DMS153 treated with DMSO at 0.1 percent for 48 hours (cell line): ENCODE data around the gene TTPAL.

Experiments used
- DNase-seq: peaks from one replicate; lab custom pipeline; 2025; ENCODE audit not compliant: unreplicated experiment; lab: John Stamatoyannopoulos, UW

TTPAL gene

DNA sequence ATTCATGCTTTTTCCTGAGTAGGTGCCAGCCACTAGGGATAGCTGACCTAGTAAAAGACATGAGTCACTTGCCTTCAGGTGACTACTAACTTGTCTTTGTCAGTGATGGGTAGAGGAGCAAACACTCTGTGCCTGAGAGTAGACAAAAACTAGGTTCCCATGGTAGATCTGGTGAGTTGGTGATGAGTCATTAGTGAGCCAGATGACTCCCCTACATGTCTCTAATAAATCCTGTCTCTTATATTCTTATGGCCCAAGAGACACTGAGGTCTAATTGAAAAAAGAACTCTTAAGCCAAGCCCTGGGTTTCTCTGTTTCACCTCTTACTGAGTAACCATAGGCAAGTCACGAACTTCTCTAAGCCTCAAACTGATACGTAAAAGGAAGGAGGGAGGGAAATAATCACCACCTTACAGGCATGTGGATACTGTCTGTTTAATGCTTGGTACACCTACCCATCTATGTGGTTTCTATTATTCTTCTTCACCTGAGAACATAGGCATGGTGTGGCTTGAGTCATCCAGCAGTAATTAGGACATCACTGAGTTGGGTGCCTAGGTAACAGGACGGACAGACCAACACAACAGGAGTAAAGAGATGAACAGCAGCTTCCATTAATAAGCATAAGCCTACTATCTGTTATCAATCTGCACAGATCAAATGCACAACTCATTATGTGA is 20.3 kb downstream of the TTPAL start:
- no peak for DNase-seq

DNA sequence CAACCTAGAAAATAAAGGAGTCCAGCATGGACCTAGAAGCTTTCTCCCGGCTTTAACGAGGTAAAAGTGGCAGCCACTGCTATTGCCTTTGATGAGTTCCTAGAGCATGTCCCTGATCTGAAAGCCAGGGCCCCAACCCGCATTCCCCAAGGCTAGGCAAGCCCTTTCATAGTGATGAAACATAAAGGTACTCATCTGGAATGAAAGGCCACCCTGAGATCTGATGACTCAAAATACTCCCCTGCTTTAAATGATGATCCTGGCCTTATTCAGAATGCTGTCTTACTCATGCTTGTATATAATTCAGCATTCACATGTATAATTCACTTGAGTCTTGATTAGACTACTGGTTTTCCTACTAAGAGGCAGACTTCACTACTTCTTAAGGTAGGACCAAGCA is 21.3 kb downstream of the TTPAL start:
- DNase-seq: no peak

DNA sequence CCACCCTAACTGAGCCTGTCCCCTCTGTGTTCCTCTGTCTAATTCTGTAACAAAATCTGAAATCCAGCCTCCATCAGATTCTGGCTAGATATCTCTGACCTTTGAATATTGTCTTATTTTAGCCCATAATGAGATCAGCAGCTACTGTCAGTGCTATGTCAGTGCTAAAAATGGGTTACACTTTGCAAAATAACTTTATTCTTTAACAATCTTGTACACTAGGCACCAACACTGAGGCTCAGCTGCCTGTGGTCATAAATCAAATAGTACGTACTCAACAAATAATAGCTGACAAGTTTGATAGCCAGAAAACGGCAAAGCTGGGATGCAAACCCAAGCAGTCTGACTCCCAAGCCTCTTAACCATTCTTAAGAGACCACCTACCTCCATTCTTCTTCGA is 22.1 kb downstream of the TTPAL start:
- DNase-seq: no peak

DNA sequence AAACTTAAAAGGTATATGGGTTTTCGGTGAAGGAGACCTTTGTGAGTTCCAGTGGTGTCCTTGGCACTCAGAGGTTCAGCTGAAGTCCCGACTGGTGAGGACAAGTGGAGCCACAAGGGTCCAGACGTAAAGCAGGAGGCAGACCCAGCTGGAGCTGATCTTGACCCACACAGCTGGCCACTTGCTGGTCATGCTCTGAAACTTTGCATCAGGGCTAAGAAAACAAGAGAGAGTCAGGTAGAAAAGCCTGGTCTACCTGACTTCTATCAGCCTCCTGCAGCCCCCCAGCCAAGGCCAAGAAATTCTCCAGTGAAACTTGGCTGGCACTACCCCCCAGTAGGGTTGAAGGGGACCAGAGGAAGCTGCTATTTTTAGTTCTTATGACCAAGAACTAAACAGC is 24.5 kb downstream of the TTPAL start:
- DNase-seq: no peak

DNA sequence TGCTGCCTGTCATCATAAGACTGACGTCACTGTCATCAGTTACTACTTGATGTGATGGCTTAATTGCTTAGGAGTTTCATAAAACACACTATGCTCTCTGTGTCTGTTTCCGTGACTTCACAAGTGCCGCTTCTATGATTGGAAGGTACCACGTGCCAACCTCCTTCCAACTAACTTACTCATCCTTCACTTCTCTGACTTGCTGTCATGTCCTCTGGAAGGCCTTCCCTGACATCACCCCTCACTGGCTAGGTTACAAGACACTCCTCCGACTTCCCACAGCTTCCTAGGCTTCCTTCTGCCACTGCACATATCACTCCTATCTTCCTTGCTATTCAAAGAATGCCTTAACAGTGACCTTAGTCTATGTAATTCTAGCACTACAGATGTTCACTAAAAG is 25.8 kb downstream of the TTPAL start:
- no peak for DNase-seq

DNA sequence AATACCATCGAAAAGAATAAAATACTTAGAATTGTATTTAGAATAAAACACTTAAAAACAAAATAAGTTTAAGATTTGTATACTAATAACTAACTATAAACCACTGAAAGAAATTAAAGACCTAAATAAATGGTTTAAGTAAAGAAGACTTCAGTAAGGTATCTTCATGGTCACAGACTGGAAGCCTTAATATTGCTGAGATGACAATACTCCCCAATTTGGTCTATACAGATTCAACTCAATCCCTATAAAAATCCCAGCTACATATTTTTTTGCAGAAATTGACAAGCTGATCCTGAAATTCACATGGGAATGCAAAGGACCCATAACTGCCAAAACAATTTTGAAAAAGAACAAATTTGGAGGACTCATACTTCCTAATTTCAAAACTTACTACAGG is 27.3 kb downstream of the TTPAL start:
- DNase-seq: no peak

DNA sequence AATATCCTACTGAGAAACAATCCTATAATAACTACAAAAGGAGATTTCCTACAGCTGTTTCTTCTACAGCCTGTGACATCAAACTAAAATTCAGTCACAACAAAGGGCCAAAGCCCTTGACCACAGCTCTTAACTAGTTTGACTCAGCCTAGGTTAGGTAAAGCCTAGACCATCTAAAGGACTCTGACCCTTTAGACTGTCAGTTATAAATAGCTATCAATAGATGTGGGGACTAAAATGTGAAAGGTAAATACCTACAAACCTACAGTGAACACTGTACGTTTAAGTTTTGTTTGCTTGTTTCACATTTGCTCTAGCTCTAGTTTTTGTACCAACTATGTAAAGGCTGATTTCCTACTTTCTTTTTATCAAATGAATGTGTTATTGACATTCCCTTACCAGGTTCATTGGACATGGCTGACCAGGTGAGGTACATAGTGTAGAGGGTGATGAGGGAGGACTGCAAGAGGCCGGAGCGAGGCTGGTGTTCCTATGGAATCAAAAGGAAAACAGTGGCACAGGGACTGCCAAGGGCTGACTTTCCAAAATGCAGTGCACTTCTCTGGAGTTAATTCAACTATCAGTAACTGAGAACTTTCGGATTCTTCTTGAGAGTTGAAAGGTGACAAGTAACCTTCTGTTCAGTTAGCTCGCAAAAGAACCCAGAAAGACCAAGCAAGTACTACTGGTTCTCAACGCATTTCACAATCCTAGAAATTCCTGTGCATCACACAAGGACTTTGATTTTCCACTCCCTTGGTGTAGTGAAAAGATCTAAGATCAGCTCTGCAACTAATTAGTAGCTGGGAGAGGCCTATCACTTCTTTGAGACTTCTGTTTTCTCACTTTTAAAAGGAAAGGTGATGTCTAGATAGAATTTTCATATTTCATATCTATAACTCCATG is 29.0 kb downstream of the TTPAL start:
- DNase-seq: no peak

DNA sequence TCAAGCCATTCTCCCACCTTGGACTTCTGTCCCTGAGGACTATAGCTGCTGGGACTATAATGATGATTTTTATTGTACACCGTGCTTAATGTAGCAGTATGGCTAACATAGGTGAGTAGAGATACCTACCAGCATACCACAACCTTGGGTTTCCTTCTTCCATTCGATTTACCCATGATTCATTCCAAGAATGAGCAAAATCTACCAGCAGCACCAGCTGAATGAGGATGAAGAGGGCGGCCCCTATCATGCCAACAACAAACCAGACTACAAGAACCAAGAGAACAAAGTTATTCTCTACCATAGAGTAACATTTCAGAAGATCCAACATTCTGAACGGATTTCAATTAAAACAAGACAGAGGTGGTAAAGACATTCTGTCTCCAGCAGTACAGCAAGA is 34.1 kb downstream of the TTPAL start:
- DNase-seq: no peak

DNA sequence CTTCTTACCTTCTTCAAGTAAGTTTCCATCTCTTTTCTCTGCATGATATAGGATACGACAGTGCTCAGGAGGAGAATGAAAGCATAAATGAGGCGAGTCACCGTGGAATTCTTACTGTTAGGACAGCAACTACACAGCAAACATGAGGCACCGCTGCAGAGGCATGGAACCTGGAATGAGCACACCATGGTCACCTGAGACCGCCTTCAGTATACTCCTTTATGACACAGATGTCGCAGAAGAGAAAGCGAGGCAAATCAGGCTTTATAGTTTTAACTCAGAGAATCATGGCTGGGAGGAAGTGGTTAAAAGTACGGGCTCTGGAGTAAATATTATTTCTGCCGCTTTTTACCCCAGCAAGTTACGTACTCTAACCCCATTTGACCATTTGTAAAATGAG is 38.2 kb downstream of the TTPAL start:
- no peak for DNase-seq

DNA sequence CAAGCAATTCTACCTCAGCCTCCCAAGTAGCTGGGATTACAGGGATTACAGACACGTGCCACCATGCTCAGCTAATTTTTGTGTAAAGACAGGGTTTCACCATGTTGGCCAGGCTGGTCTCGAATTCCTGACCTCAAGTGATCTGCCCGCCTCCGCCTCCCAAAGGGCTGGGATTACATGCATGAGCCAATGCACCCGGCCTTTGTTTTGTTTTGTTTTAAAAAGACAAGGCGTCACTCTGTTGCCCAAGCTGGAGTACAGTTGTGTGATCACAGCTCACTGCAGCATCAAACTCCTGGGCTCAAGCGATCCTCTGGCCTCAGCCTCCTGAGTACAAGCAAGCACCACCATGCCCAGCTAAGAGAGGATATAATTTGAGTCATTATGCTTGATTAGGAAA is 40.8 kb downstream of the TTPAL start:
- DNase-seq: no peak

DNA sequence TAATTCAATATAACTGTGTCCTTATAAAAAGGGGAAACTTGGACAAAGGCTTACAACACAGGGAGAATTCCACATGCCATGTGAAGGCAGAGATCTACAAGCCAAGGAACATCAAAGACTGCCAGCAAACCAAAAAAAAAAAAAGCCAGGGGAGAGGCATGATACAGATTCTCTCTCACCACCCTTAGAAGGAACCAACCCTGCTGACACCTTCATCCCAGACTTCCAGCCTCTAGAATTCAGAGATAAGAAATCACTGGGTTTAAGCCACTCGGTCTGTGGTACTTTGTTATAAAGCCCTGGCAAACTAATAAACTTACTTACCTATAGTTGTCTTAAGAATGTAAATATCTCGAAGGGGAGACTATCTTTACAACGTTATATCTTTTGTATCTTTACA is 41.8 kb downstream of the TTPAL start:
- no peak for DNase-seq

DNA sequence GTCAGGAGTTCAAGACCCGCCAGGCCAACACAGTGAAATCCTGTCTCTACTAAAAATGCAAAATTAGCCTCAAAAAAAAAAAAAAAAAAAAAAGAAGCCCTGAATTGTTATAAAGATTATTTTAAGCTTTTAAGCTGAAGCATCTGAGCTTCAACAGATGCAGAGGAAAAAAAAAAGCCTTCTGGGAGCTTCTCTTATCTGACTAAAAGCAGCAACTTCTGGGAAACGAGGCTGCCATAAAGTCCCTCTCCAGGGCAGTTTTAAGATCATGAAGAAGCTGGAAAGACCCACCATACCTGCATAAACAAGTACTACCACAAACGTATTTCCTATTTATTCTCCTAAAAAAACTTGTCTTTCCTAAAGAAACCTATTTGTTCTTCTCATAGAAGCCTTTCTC is 42.6 kb downstream of the TTPAL start:
- DNase-seq: no peak

DNA sequence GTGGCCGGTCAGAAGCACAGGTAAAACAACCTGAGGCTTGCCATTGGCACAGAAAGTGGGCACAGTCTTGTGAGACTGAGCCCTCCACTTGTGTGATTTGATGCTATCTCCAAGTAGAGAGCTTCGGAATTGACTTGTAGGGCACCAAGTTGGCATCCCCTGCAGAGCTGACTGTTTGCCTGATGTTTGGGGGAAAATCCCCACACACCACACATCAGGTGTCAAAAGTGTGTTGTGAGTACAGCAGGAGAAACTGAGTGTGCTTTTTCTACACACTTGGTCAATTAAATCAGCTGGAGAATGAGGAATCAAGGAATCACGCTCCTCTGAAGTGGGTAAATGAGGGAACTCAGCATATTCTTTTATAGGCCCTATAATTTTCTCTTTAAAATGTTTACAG is 45.2 kb downstream of the TTPAL start:
- DNase-seq: no peak

DNA sequence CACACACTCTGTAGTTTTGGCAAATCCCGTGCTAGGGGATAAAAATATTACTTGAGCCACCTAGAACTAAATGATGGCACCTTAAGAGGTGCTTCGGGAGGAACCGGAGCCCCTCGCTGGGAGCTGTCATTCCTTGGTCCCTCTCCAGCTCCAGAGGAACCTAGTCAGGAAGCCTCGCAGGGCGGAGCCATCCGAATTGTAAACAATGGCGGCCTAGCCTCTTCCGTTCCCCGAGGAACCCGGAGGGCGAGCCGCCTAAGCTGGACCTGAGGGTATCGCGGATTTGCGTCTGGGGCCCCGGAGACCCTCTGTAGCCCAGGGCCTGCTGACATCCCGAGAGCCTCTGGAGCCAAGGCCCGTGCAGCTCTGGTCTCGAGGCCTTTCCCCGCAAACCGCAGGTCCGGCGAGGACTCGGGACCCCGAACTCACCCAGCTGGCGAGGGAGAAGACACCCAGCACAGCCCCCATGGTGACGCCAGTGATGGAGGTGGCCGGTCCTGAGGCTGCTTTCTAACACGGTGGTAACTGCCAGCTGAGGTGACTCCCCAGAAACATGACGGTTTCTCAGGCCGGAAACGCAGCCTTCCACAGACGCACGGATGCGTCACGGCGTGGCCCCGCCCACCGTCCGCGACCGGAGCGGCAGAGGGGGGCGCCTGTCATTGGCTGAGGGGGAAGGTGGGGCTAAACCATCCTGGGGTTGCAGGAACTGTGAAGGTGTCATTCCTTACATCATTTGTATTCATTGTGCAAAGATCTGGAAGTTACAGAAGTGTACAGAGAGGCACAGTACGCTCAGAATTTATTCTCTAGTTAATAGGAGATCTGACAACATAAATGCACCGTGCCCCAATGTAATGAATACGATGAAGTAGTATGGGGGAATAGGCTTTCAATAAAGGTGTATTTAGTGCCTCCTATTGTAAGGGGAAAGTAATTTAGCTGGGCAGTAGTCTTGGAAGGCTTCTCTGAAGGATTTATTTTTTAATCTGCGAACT is 46.1 kb downstream of the TTPAL start, which contains the start of gene SERINC3:
SERINC3 (minus strand) TSS at position 587 of the 998 bp plus-strand sequence; CDS start at position 468, 119 bp downstream.
- peak; percentile 87 for DNase-seq

DNA sequence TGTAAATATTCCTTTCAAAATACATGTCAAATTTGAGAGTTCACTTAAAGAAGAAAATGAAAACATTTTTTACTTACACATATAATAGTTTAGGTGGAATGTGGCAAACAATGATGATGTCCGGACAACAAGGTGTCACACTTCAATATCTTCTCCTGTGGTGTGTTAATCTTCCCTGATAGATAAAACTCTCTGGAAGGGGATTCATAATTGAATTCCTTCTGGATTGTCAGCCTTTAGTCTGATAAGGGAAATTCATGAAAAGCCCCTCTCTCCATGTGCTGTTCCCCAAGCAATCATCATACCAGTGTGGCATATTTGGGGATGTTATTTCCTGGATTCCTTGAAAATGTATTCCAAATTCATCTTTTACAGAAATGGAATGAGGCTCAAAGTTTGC is 47.2 kb downstream of the TTPAL start:
- no peak for DNase-seq

DNA sequence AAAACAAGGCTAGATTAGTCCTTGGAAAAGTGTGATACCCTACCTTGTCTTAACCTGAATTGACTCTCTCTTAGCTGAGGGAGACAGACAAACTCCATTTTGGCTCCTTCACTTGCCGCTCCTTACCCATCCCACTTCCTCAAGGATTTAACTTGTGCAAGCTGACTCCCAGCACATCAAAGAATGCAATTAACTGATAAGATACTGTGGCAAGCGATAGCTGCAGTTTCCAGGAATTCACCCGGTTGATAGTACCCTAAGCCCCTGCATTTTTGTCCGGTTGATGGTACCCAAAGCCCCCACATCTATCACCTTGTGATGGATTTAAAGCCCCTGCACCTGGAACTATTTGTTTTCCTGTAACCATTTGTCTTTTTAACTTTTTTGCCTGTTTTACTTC is 48.1 kb downstream of the TTPAL start:
- DNase-seq: no peak

DNA sequence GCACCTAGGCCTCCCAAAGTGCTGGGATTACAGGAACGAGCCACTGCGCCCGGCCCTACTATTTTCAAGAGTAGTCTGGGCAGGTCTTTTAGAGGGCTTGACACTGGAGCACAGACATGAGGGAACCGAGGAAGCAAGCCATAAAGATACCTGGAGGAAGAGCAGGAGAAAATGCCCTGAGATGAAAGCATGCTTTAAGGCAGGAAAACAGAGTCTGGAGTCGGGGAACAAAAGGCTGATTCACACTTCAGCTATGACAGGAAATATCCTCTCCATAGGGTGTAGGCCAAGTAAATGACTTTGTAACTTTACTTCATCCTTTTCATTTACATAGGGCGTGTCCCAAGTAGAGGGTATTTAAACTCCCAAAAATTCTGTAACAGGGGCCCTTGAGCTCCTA is 50.5 kb downstream of the TTPAL start:
- no peak for DNase-seq

DNA sequence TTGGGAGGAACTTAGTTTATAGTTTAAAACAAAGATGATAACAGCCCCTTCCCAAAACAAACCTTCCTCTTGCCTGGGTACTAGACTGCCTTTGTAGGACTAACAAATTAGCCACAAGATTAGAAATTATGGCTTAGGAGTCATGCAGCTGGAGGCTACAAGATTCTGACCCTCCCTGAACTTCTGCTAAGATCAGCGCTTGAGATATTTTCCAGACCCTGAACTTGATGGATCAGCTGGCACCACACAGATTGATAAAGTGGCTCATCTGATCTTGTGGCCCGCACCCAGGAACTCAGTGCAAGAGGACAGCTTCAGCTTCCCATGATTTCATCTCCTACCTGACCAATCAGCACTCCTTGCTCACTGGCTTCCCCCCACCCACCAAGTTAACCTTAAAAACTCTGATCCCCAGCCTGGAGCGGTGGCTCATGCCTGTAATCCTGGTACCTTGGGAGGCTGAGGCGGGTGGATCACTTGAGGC is 52.1 kb downstream of the TTPAL start:
- DNase-seq: no peak

DNA sequence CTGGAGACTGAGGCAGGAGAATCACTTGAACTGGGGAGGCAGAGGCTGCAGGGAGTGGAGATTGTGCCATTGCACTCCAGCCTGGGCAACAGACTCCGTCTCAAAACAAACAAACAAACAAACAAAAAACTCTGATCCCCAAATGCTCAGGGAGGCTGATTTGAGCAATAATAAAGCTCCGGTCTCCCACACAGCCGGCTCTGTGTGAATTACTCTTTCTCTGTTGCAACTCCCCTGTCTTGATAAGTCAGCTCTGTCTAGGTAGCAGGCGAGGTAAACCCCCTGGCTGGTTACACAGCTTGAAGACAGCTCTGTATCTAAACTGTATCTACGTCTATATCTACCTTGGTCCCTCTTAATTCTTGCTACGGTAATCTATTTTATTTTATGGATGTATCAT is 52.6 kb downstream of the TTPAL start:
- DNase-seq: no peak

DNA sequence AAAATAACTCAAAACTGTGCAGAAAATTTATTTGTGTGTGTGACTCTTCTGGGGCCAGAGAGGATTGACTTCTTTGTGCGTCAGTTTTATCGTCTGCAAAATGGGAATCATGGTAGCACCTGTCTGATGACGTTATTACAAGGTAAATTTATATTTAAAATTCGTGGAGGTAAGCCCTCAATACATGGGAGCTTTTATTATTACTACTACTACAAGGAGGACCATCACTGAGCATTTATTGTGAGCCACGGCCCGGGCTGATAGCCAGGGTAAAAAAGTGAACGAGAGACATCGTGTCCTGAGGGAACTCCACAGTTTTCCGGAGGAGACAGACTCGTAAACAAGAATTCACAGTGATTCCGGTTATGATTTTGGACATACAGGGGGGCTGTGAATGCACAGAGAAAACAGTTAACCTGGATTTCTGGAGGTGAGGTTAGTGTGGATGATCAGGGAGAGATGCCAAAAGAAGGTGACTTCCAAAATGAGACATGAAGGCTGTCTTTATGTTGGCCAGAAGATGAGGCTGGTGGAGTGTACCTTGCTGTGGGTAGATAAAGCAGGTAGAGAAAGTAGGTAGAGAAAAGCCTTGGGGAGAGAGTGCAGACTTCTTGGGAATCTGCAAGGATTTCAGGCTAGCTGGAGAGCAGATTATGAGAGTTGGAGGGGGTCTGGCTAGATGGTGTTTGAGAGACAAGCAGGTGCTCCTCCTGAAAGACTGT is 56.7 kb downstream of the TTPAL start:
- DNase-seq: no peak

DNA sequence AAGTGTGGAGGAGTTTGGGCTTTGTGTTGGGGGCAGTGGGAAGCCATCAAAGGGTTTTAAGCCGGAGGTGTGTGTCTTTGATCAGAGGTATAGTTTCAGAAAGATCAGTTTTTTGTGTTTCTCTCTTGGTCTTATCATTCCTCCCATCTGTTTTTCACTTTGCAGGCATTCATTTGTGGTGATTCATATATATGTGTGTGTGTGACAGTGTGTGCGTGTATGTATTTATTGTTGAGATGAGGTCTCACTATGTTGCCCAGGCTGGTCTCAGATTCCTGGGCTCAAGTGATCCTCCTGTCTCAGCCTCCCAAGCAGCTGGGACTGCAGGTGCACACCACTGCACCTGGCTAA is 57.3 kb downstream of the TTPAL start:
- DNase-seq: no peak
